PC-3 (cell line): ENCODE data around the gene CASZ1. TPM values are rescaled to one million over a fixed set of nuclear protein-coding genes. Genes with fewer than 3 reads are reported as not detected.

Experiments used
- ATAC-seq: fragments of 200-7000 bp; cut with Tn5 transposase; 2 replicates; pipeline ENCODE4 v1.9.1; 2020; ENCODE audit warnings: mild to moderate bottlenecking, moderate library complexity
- BruUV-seq: library from RNA; stranded (reverse); fragments of 400-500 nt; replicated peaks from 2 replicates; lab custom pipeline; 2021; lab: Mats Ljungman, UMichigan
- CTCF ChIA-PET: fragments of 300-600 bp; sonication (Branson Sonifier 250); formaldehyde crosslinking; loops from one replicate; lab custom pipeline; 2022; ENCODE audit warnings: antibody characterized with exemption; lab: Charles Lee
- POLR2A ChIA-PET: fragments of 300-600 bp; sonication (Branson Sonifier 250); formaldehyde crosslinking; loops from one replicate; lab custom pipeline; 2022; ENCODE audit warnings: antibody characterized with exemption; ENCODE audit not compliant: unreplicated experiment; lab: Charles Lee
- DNase-seq: peaks from one replicate; pipeline ENCODE4 v3.0.0-alpha.2; 2015
- H2AFZ ChIP-seq: fragments of 300-600 bp; sonication (generic); 2 replicates; pipeline ENCODE4 v1.6.0; 2016; ENCODE audit warnings: antibody characterized with exemption, low read length
- H3F3A ChIP-seq: fragments of 300-600 bp; sonication (generic); one replicate; pipeline ENCODE4 v1.6.0; 2017; ENCODE audit warnings: antibody characterized with exemption, low read length, control low read depth, mild to moderate bottlenecking; ENCODE audit not compliant: unreplicated experiment
- H3K27ac ChIP-seq: fragments of 300-600 bp; sonication (generic); 2 replicates; pipeline ENCODE4 v1.5.1; 2016; ENCODE audit warnings: mild to moderate bottlenecking, low read length
- H3K27me3 ChIP-seq: fragments of 300-600 bp; sonication (generic); 2 replicates; pipeline ENCODE4 v1.6.1; 2016; ENCODE audit warnings: low read length, mixed read lengths
- H3K36me3 ChIP-seq: fragments of 300-600 bp; sonication (generic); 2 replicates; pipeline ENCODE4 v1.6.1; 2016; ENCODE audit warnings: low read depth, mixed run types, low read length, mixed read lengths
- H3K4me1 ChIP-seq: fragments of 300-600 bp; sonication (generic); 2 replicates; pipeline ENCODE4 v1.5.1; 2016; ENCODE audit warnings: low read length; ENCODE audit not compliant: insufficient read depth
- H3K4me2 ChIP-seq: fragments of 300-600 bp; sonication (generic); 2 replicates; pipeline ENCODE4 v1.6.0; 2016; ENCODE audit warnings: low read length
- H3K4me3 ChIP-seq: fragments of 300-600 bp; sonication (generic); 2 replicates; pipeline ENCODE4 v1.5.1; 2016; ENCODE audit warnings: mild to moderate bottlenecking, low read length, mixed read lengths
- H3K79me2 ChIP-seq: fragments of 300-600 bp; sonication (generic); 2 replicates; pipeline ENCODE4 v1.6.1; 2017; ENCODE audit warnings: low read length, mixed read lengths
- H3K9ac ChIP-seq: fragments of 300-600 bp; sonication (generic); 2 replicates; pipeline ENCODE4 v1.6.0; 2016; ENCODE audit warnings: mild to moderate bottlenecking, low read length
- H3K9me2 ChIP-seq: fragments of 300-600 bp; sonication (generic); replicated peaks from 2 replicates; pipeline ENCODE4 v1.6.1; 2016; ENCODE audit warnings: mixed run types, low read length, mixed read lengths
- H3K9me3 ChIP-seq: fragments of 300-600 bp; sonication (generic); 2 replicates; pipeline ENCODE4 v1.6.1; 2016; ENCODE audit warnings: low read length, mixed read lengths
- H4K20me1 ChIP-seq: fragments of 300-600 bp; sonication (generic); 2 replicates; pipeline ENCODE4 v1.6.1; 2016; ENCODE audit warnings: low read length, mixed read lengths
- EZH2 ChIP-seq: fragments of 300-600 bp; sonication (generic); IDR thresholded peaks from one replicate; pipeline ENCODE4 v1.6.1; 2017; ENCODE audit warnings: antibody characterized with exemption, mild to moderate bottlenecking, low read length; ENCODE audit not compliant: unreplicated experiment
- EZH2phosphoT487 ChIP-seq: fragments of 300-600 bp; sonication (generic); IDR thresholded peaks from 2 replicates; pipeline ENCODE4 v1.6.1; 2018; ENCODE audit warnings: mild to moderate bottlenecking, antibody characterized with exemption, low read length, borderline replicate concordance
- intact Hi-C: fragments of 100-400 bp; cut with micrococcal nuclease; formaldehyde crosslinking; loops from 2 replicates; pipeline ENCODE4 v1.9.0; 2023
- total RNA-seq: library from RNA; depleted of rRNA; stranded (reverse); fragments of >200 nt; gene quantifications from 2 replicates; pipeline ENCODE4 v1.2.3, GENCODE V29; 2014
- TF ChIP-seq, protein P1 (sequence below): fragments of 300-600 bp; sonication (generic); conservative IDR thresholded peaks from 2 replicates; pipeline ENCODE4 v1.5.1; 2017; ENCODE audit warnings: antibody characterized with exemption, low read depth, mild to moderate bottlenecking, low read length

The CASZ1 gene
- total RNA-seq, 1 experiment from 2014 or later: 12.8 TPM

DNA sequence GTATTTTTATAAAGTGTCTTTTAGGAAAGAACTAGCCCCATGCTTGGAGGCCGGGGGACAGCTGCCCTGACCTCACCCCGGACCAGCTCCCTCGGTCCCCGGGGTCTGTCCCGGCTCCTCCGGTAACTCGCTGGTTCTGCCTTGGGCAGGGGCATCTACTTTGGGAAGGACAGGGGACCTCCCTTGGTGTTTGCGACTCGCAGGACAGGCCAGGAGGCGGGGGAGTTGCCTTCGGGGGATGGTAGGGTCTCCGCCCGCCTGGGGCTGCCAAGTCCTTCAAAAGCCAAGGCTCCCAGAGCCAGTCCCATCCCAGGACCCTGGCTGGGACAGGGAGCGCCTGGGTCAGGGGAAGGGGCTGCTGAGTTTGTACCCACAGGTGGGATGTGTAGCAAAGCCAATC lies 163.8 kb downstream of the CASZ1 start:
- BruUV-seq: no TSS peak
- ATAC-seq: no peak
- intact Hi-C loops: no loop called here
- Histone ChIP-seq H3K9me2 (no peaks in the 10 kb centered on the region), H3K27ac (no peak overlapping the region), H3K4me1 (peaks cover 24% of the 10 kb centered on the region), H3K9me3 (no peaks in the 10 kb centered on the region), H3K79me2 (no peaks in the 10 kb centered on the region), H3F3A (no peaks in the 10 kb centered on the region), H3K4me3 (no peak overlapping the region), H2AFZ (no peak overlapping the region), H3K9ac (no peak overlapping the region), H3K4me2 (no peak overlapping the region), H3K27me3 (no peaks in the 10 kb centered on the region), H4K20me1 (no peaks in the 10 kb centered on the region), H3K36me3 (no peaks in the 10 kb centered on the region; the same call in 1 of the 2 replicates)
- POLR2A ChIA-PET: no interaction called here
- CTCF ChIA-PET: no interaction called here
- no peak for TF ChIP-seq EZH2
- TF ChIP-seq, protein P1, sequence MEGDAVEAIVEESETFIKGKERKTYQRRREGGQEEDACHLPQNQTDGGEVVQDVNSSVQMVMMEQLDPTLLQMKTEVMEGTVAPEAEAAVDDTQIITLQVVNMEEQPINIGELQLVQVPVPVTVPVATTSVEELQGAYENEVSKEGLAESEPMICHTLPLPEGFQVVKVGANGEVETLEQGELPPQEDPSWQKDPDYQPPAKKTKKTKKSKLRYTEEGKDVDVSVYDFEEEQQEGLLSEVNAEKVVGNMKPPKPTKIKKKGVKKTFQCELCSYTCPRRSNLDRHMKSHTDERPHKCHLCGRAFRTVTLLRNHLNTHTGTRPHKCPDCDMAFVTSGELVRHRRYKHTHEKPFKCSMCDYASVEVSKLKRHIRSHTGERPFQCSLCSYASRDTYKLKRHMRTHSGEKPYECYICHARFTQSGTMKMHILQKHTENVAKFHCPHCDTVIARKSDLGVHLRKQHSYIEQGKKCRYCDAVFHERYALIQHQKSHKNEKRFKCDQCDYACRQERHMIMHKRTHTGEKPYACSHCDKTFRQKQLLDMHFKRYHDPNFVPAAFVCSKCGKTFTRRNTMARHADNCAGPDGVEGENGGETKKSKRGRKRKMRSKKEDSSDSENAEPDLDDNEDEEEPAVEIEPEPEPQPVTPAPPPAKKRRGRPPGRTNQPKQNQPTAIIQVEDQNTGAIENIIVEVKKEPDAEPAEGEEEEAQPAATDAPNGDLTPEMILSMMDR: no peak
- TF ChIP-seq EZH2phosphoT487: no peak
- DNase-seq: no peak

GRCh38 chr1:10631811-10632593 lies 164.4 kb downstream of the CASZ1 start:
- Histone ChIP-seq H3K27me3 (no peaks in the 10 kb centered on the region), H3K4me1 (peaks cover 24% of the 10 kb centered on the region), H2AFZ (no peak overlapping the region), H3K79me2 (no peaks in the 10 kb centered on the region), H3K9me2 (no peaks in the 10 kb centered on the region), H4K20me1 (no peaks in the 10 kb centered on the region), H3K36me3 (no peaks in the 10 kb centered on the region; the same call in 1 of the 2 replicates), H3F3A (no peaks in the 10 kb centered on the region), H3K9ac (no peak overlapping the region), H3K27ac (no peak overlapping the region), H3K9me3 (no peaks in the 10 kb centered on the region), H3K4me2 (no peak overlapping the region), H3K4me3 (no peak overlapping the region)
- DNase-seq: no peak
- no peak for TF ChIP-seq EZH2
- no peak for TF ChIP-seq EZH2phosphoT487
- intact Hi-C loops: no loop called here
- ChIA-PET CTCF (no interaction called here), POLR2A (no interaction called here)
- no TSS peak for BruUV-seq
- ATAC-seq: no peak

DNA sequence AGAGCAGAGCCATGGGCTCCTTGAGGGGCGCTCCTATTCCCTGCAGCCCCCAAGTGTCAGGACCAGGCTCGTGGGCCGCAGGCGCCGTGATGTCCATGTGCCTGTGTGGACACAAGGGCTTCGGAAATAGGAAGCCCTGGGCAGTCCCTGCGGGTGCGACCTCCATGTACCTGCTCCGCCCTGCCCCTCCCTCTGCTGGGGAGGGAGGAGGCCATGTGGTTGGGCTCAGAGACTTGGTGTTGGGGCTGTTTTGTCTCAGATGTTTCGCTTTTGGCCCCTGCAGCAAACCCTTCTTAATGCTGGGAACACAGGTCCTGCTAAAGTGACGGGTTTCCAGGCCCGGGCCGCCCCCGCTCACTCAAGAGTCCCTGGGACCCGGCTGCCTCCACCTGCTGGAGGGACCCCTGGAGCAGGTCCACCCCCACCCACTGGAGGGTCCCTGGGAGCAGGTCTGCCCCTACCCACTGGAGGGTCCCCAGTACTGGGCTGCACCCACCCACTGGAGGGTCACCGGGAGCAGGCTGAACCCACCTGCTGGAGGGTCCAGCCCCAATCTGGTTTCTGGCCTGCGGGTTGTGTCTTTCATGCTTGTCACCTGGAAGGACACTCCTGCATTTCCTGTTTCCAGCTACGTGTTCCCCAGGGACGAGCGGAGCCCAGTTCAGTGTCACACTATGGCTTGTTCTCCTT lies 165.2 kb downstream of the CASZ1 start:
- ChIA-PET POLR2A (no interaction called here), CTCF (no interaction called here)
- BruUV-seq: no TSS peak

More for the DNA sequence above, 165.2 kb downstream of the CASZ1 start:
- intact Hi-C loops: no loop called here
- no peak overlapping the region for H3K27ac ChIP-seq
- no peaks in the 10 kb centered on the region for H3K27me3 ChIP-seq
- no peaks in the 10 kb centered on the region for H3K9me2 ChIP-seq
- TF ChIP-seq EZH2phosphoT487: no peak
- TF ChIP-seq EZH2: no peak
- TF ChIP-seq, protein P1: no peak
- ATAC-seq: no peak
- H3K9me3 ChIP-seq: no peaks in the 10 kb centered on the region
- H3K36me3 ChIP-seq: no peaks in the 10 kb centered on the region; the same call in 1 of the 2 replicates
- no peak overlapping the region for H3K9ac ChIP-seq
- H3F3A ChIP-seq: no peaks in the 10 kb centered on the region
- no peak overlapping the region for H2AFZ ChIP-seq
- no peak overlapping the region for H3K4me3 ChIP-seq
- H3K4me2 ChIP-seq: no peak overlapping the region
- H3K4me1 ChIP-seq: peaks cover 22% of the 10 kb centered on the region
- DNase-seq: no peak
- H4K20me1 ChIP-seq: no peaks in the 10 kb centered on the region
- H3K79me2 ChIP-seq: no peaks in the 10 kb centered on the region
